ENCODE measurements around the gene SPINK6.

SPINK6 gene

DNA sequence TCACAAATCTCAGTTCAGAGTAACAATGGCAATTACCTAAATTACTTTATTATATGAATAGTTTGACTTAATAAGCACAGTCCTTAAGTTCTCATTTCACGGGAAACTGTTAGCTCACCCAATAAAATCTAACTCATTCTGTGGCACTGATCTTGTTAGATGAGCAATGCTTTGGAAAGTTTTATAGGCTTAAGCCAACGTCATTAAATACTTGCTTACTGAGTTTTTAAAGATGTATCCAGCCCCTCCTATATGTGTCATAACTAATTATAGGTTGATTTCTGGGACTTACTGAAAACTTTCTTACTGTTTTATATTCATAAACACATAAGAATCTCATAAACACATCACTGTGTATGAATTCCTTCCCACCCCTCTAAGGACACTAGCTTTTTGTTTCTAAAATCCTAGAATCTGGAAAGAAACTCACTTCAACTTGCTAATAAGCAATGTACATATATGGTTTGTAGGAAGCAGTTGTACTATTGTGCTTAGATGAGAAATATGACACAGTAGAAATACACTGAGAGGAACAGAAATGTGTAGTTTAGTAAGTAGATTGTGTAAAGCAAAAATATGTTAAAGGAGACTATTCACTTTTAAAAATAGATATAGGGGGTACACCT, 21.4 kb downstream of the SPINK6 start:
- no peak for DNase-seq

- DNase-seq, result no peak
Observed at GRCh38 chr5:148228392-148228984, 25.6 kb downstream of the SPINK6 start.

GRCh38 chr5:148229840-148230239, 27.0 kb downstream of the SPINK6 start:
- no peak for DNase-seq

GRCh38 chr5:148230240-148230639, 27.4 kb downstream of the SPINK6 start:
- DNase-seq, result no peak

DNA sequence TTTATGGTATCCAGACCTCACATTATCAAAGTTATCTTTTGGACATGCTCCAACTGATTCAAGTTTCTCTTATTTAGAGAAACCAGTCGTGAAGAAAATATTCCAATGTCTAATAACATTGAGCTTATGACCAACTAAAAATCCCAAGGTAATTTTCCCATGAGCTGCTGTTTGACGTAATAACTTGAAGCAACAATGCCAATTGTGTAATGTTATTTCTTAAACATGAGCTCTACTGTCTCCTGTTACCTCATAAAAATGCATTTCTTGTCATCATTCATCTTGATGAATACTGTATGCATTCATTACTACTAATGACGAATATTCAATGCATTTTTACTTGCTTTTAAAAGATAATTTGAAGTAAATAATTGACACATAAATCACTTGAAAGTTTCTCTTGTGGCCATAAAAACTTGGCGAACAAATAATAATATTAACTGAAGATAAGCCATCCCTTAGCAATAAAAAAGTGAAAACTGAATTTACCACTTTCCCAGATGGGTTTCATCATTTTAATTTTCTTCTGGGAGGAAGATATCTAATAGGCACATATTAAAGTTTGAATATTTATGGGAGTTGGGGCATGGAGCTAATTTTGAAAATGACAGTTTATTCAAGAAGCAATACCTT, 35.1 kb downstream of the SPINK6 start:
- no peak for DNase-seq

- DNase-seq, result no peak
Observed at GRCh38 chr5:148238418-148238794, 35.6 kb downstream of the SPINK6 start, which contains the start of gene MARCOL. TSS of gene MARCOL (plus strand) at chr5:148238525. CDS start at chr5:148238598, 73 bp downstream.

- no peak for DNase-seq
Observed at GRCh38 chr5:148248894-148249293, 46.1 kb downstream of the SPINK6 start.

DNA sequence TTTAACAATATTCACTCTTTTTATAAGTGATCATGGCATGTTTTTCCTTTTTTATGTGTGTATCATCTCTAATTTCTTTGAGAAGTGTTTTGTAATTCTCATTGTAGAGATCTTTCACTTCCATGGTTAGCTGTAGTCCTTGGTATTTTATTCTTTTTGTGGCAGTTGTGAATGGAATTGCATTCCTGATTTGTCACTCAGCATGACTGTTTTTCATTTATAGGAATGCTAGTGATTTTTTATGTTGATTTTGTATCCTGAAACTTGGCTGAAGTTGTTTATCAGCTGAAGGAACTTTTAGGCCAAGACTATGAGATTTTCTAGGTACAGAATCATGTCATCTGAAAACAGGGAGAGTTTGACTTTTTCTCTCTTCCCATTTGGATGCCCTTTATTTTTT, 52.6 kb downstream of the SPINK6 start:
- DNase-seq, result no peak

GRCh38 chr5:148259288-148259687, 56.4 kb downstream of the SPINK6 start:
- no peak for DNase-seq

DNA sequence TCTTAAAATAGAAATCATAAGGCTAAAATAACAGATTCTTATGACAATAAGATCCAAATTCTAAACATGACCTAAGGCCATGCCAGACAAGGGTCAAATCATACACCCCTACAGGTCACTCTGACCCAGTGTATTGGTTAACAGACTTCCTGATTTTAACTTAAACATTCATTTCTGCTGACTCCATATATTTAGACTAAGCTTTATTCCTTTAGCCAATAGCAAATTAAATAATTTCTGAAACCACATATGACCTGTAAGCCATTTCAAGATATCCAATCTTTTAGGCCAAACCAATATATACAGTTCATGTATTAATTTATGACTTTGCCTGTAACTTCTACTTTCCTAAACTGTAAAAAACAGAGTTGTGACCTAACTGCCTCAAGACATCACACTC, 58.4 kb downstream of the SPINK6 start:
- no peak for DNase-seq

All from CD4-positive, alpha-beta T cell treated with Interferon gamma for 1 hour (primary cell).